Tongue (tissue), 2 donors: ENCODE data around the gene DEAF1. TPM values are rescaled to one million over a fixed set of nuclear protein-coding genes. Genes with fewer than 3 reads are reported as not detected.

Experiments
- DNase-seq: peaks from one replicate; pipeline ENCODE4 v3.0.0-alpha.2; 2015
- total RNA-seq: library from RNA; depleted of rRNA; stranded (reverse); fragments of >200 nt; gene quantifications from one replicate; pipeline ENCODE4 v1.2.3, GENCODE V29; 2014

The DEAF1 gene
- total RNA-seq, 1 donor from 2014 or later = 18.8 TPM

GRCh38 chr11:721247-721740, 26.3 kb upstream of the DEAF1 start:
- no peak for DNase-seq

DNA sequence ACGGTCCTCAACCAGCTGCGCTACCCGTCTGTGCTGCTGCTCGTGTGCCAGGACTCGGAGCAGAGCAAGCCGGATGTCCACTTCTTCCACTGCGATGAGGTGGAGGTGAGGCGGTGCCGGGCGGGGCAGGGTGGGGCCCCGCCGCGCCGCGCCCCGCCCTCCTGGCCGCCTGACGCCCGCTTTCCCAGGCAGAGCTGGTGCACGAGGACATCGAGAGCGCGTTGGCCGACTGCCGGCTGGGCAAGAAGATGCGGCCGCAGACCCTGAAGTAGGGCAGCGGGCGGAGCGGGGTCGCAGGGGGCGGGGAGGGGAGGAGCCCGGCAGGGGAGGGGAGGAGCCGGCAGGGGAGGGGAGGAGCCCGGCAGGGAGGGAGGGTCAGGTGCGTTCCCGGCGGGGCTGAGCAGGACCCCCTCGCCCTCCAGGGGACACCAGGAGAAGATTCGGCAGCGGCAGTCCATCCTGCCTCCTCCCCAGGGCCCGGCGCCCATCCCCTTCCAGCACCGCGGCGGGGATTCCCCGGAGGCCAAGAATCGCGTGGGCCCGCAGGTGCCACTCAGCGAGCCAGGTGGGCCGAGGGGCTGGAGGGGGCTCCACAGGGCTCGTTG, 25.7 kb upstream of the DEAF1 start:
- DNase-seq = no peak

- DNase-seq = no peak
Measured at GRCh38 chr11:720017-720641, 25.1 kb upstream of the DEAF1 start.

DNA sequence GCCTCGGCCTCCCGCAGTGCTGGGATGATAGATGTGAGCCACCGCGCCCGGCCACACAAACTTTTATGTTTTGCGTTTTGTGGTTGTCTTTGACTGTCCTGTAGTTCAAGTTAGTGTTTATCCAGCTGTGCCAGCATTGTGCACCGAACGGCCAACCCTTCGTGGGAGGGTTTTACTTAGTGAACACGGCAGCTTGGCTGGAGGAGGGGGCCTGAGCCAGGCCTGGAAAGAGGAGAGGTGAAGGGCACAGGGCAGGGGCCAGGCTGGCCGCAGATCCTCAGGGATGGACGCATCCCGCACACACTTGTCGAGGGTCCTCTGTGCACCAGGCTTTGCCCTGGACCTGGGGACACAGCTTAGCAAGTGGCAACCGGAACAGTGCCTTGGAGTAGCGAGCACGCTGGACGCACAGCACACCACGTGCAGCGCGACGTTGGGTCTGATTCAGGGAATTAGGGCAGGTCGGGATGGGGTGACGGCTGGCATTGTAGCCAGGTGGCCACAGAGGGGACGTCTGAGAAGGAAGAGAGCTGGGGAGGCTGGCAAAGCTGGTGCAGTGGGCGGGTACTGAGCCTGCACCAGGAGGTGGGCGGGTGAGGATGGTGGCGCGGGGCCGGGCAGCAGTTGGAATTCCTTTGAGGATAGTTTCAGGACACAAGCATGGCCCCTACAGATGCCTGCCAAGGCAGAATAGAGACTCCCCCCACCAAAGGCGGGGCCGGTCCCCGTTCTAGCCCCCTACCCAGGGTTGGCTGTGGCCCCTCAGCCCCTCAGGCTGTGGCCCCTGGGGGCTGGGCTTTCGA, 24.4 kb upstream of the DEAF1 start:
- DNase-seq = no peak

GRCh38 chr11:714436-714835, 19.4 kb upstream of the DEAF1 start:
- no peak for DNase-seq

- DNase-seq = no peak
Measured at GRCh38 chr11:709109-709997, 14.3 kb upstream of the DEAF1 start.

DNA sequence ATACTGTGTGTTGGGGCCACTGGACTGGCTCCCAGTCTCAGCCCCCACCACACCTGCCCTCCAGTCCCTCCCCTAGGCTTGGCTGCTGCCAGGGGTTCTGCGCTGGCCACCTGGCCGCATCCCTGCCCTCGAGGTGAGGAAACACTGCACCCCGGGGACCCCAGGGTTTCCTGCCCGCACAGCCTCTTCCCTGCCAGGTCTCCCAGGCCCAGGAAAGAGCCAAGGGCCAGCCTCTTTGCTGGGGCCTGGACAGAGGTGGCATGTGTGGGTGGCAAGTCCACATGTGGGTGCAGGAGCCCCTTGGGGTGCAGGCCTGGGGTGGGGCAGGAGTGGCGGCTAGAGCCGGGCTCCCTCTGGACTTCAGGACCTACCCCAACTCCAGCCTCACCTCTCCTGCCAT, 13.5 kb upstream of the DEAF1 start:
- no peak for DNase-seq

- no peak for DNase-seq
Measured at GRCh38 chr11:707817-708420, 12.9 kb upstream of the DEAF1 start.

- DNase-seq = no peak
Measured at GRCh38 chr11:706957-707816, 12.2 kb upstream of the DEAF1 start.

DNA sequence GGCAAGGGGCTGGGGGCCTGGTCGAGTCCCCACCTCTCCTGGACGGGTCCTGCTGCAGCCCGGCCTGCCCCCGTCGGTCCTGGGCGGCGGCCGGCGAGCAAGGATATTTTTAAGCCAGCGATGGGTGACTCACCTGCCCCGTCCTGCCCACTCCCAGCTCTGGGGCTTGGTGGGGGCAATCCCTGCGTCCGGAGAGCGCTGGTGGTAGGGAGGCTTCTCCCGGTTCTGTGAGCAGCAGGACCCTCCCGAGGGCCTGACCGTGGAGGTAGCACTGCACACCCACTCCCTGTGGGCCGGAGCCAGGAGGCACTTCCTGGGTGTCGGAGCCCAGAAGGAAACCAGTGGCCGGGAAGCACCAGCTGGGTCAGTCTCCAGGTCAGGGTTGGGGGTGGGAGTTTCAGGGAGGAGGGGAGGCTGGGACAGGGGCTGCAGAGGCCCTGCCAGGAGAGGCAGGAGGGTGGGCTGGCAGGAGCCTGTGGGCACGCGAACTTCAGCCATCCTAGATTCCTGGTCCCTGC, 11.5 kb upstream of the DEAF1 start:
- no peak for DNase-seq

GRCh38 chr11:705646-706438, 10.8 kb upstream of the DEAF1 start, which contains the start of gene EPS8L2:
EPS8L2 (plus strand) TSS chr11:706231; CDS start chr11:709408, 3,177 bp downstream.
- DNase-seq = no peak

DNA sequence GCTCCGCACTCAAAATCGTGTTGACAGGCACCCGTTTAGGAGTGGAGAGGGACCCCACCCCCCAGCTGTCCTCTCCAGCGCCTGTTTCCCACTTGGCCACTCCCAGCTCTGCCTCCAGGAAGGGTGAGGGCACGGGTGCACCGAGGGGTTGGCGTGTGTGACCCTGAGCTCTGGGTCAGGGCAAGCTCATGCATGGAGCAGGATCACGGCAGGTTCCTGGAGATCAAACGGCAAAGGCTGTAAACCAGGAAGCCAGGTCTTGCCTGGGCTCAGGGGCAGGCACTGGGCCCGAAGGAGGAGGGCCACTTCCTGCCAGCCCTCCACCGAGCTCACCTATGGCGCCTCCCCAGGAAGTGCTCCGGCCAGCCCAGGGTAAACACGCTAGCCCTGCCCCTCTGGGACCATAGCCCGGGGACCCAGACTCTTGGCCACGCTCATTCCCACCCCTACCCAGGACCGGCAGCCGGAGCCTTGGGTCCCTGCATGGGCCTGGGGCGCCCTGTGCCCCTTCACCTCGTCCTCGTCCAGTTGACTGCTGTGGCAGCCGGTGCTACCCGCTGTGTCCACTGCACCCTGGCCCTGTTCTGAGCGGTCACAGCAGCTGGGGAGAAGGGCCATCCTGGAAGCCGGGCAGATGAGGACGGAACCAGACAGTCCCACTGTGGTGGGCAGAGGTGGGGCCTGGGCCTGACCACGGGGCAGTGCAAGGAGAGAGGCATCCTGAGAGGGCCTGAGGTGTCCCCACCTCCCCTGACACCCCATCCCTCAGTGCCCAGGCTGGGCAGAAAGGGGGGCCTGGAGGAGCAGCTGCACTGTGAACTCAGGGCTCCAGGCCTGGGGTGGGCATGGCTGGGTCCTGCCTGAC, 10.0 kb upstream of the DEAF1 start:
- DNase-seq = no peak

- DNase-seq = no peak
Measured at GRCh38 chr11:704228-704674, 9.2 kb upstream of the DEAF1 start.

DNA sequence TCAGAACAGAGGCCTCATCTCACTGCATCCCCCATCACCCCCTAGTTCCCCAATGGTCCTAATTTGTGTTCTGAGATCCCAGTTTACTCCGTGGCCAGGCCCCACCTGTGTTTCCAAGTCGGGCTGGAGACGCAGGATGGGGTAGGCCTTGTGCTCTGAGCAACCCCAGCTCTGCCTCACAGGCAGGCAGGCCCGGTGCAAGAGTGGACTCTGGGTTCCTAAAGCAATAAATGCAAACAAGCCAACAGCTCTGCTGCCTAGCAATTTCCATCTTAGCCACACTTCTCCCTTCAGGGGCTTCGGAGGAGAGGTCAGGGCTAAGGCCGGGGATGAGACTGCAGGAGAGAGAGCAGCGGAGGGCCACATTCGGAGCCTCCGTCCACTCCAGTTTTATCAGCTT, 8.5 kb upstream of the DEAF1 start:
- DNase-seq = no peak

DNA sequence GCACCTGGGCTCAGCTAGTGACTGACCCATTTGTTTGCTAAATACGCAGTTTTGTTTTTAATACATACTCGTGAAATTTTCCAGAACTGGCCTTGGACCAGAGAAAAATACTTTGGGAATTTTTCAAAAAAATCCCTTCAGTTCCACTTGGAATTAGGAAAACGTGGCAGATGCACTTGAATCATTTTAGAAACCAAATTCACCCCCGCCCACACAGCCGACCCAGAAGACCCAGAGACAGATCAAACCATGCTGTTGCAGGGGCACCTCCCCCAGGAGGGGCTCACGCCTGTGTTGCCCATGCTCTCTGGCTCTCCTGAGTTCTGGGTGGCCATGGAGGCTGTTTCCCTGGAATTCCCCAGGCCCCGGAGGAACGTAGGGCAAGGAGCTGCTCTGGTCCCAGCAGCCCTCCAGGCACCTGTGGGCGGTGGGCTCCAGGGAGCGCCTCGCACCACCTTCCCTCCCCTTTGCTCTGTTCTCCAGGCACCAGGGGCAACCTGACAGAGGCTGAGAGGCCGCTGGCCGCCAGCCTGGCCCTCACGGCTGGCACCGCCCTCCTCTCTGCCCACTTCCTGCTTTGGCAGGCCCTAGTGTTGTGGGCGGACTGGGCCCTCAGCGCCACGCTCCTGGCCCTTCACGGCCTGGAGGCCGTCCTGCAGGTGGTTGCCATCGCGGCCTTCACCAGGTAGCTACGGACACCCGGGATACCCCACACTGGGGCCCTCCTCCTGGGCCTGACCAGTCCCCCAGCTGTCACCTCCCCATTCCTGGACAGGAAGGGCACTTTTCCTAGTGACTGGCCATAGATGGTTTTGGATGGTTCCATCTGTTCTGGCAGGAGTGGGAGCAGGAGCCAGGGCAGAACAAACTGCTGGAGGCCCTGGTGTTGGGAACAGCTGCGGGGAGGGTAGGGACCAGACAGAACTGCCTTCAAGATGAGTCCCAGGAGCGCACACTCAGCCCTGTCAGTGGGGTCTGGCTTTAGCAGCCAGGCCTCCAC, 7.7 kb upstream of the DEAF1 start:
- no peak for DNase-seq

- no peak for DNase-seq
Measured at GRCh38 chr11:701741-702461, 6.9 kb upstream of the DEAF1 start.

- no peak for DNase-seq
Measured at GRCh38 chr11:699753-700152, 4.7 kb upstream of the DEAF1 start.
